ENCODE results near the gene ANXA6. TPM values are rescaled to one million over a fixed set of nuclear protein-coding genes. Genes with fewer than 3 reads are reported as not detected.

The ANXA6 gene
- total RNA-seq, 1 experiment from 2014 or later: 95.9 TPM

DNA sequence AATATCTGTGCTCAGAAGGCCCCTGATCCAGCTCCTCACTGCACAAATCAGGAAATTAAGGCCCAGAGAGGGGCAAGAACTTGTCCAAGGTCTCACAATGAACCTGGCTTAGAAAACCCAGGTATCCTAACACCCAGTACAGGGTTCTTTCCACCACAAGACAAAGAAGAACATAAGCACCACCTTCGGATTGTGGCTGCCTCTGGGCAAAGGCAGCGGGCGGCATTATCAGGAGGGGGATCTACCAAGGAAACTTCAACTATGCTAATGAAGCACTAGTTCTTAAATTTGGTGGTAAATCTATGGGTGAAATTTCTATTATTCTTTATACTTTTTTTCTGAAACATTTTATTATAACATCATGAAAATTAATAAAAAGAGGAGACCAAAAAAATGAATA lies 17.9 kb downstream of the ANXA6 start:
- no peak overlapping the region for H3K4me3 ChIP-seq (ENCODE audit: low read depth, low read length, poor library complexity, severe bottlenecking)
- TF ChIP-seq, protein P1, sequence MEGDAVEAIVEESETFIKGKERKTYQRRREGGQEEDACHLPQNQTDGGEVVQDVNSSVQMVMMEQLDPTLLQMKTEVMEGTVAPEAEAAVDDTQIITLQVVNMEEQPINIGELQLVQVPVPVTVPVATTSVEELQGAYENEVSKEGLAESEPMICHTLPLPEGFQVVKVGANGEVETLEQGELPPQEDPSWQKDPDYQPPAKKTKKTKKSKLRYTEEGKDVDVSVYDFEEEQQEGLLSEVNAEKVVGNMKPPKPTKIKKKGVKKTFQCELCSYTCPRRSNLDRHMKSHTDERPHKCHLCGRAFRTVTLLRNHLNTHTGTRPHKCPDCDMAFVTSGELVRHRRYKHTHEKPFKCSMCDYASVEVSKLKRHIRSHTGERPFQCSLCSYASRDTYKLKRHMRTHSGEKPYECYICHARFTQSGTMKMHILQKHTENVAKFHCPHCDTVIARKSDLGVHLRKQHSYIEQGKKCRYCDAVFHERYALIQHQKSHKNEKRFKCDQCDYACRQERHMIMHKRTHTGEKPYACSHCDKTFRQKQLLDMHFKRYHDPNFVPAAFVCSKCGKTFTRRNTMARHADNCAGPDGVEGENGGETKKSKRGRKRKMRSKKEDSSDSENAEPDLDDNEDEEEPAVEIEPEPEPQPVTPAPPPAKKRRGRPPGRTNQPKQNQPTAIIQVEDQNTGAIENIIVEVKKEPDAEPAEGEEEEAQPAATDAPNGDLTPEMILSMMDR (conservative IDR thresholded peaks at IDR 0.05; ENCODE audit: low read depth, low read length): no peak
- no peak for TF ChIP-seq EZH2 (IDR thresholded peaks at IDR 0.05; ENCODE audit: borderline replicate concordance, low read depth, low read length, poor library complexity, severe bottlenecking)
- no peaks in the 10 kb centered on the region for H3K9me3 ChIP-seq (ENCODE audit: low read depth, low read length, poor library complexity, severe bottlenecking)
- H3K4me1 ChIP-seq (ENCODE audit: insufficient read depth, low read length, poor library complexity, severe bottlenecking): no peaks in the 10 kb centered on the region
- intact Hi-C loops (cut with micrococcal nuclease; ENCODE audit: unreplicated experiment): no loop called here
- CTCF ChIA-PET: no interaction called here
- peaks cover 50% of the 10 kb centered on the region for H3K36me3 ChIP-seq (ENCODE audit: insufficient read depth, low read length, poor library complexity, severe bottlenecking)
- no TSS peak for BruUV-seq (replicated peaks)
- POLR2A ChIA-PET (ENCODE audit: low non-redundant PET): no interaction called here
- DNase-seq (ENCODE audit: low spot score): no peak
- H3K27ac ChIP-seq (ENCODE audit: low read depth, low read length, poor library complexity, severe bottlenecking): no peak overlapping the region
- no peaks in the 10 kb centered on the region for H3K27me3 ChIP-seq (replicated peaks; ENCODE audit: insufficient read depth, low read depth, low read length, poor library complexity)

DNA sequence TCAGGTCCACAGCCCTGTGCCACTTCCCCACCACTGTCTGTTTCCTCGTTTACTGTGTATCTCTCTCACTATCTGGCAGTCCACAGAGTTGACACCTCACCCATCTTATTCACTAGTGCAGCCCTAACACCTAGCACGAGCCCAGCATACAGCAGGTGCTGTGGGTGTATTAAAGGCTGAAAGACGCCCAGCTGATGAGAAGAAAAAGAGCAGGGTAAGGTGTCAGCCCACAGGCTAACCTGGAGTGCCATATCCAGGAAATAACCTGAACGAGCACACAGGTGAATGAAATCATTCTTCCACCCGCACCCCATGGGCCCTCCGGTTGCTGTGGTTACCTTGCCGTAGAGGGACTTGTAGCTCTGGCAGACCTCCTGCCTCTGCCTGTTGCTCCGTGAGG lies 18.6 kb downstream of the ANXA6 start:
- BruUV-seq (replicated peaks): no TSS peak
- CTCF ChIA-PET: no interaction called here
- intact Hi-C loops (cut with micrococcal nuclease; ENCODE audit: unreplicated experiment): no loop called here
- no peak overlapping the region for H3K27ac ChIP-seq (ENCODE audit: low read depth, low read length, poor library complexity, severe bottlenecking)
- H3K4me1 ChIP-seq (ENCODE audit: insufficient read depth, low read length, poor library complexity, severe bottlenecking): no peaks in the 10 kb centered on the region
- H3K4me3 ChIP-seq (ENCODE audit: low read depth, low read length, poor library complexity, severe bottlenecking): no peak overlapping the region
- TF ChIP-seq, protein P1 (conservative IDR thresholded peaks at IDR 0.05; ENCODE audit: low read depth, low read length): no peak
- TF ChIP-seq EZH2 (IDR thresholded peaks at IDR 0.05; ENCODE audit: borderline replicate concordance, low read depth, low read length, poor library complexity, severe bottlenecking): no peak
- no peak for DNase-seq (ENCODE audit: low spot score)
- peaks cover 56% of the 10 kb centered on the region for H3K36me3 ChIP-seq (ENCODE audit: insufficient read depth, low read length, poor library complexity, severe bottlenecking)
- H3K27me3 ChIP-seq (replicated peaks; ENCODE audit: insufficient read depth, low read depth, low read length, poor library complexity): no peaks in the 10 kb centered on the region
- H3K9me3 ChIP-seq (ENCODE audit: low read depth, low read length, poor library complexity, severe bottlenecking): no peaks in the 10 kb centered on the region
- POLR2A ChIA-PET (ENCODE audit: low non-redundant PET): no interaction called here

DNA sequence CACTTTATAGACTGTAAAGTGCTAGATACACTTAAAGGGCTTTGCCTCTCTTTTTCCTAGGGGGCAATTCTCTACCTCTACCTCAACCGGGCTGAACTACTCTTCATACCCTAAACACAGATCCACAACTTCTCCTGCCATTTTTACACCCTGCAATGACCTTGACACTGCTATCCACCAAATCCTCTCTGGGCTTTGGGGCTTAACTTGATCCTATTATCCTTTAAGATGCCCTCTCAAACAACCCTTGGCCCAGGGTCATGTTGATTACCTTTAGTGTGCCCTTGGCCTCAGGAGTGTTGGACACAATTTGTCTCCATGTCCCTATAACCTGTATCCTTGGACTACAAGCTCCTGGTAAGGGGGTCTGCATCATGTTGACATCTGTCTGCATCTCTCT lies 19.5 kb downstream of the ANXA6 start:
- Histone ChIP-seq H3K27ac (ENCODE audit: low read depth, low read length, poor library complexity, severe bottlenecking) (no peak overlapping the region), H3K4me3 (ENCODE audit: low read depth, low read length, poor library complexity, severe bottlenecking) (no peak overlapping the region), H3K9me3 (ENCODE audit: low read depth, low read length, poor library complexity, severe bottlenecking) (no peaks in the 10 kb centered on the region), H3K4me1 (ENCODE audit: insufficient read depth, low read length, poor library complexity, severe bottlenecking) (no peaks in the 10 kb centered on the region), H3K36me3 (ENCODE audit: insufficient read depth, low read length, poor library complexity, severe bottlenecking) (peaks cover 64% of the 10 kb centered on the region), H3K27me3 (replicated peaks; ENCODE audit: insufficient read depth, low read depth, low read length, poor library complexity) (no peaks in the 10 kb centered on the region)
- ChIA-PET CTCF (no interaction called here), POLR2A (ENCODE audit: low non-redundant PET) (no interaction called here)
- intact Hi-C loops (cut with micrococcal nuclease; ENCODE audit: unreplicated experiment): no loop called here
- BruUV-seq (replicated peaks): no TSS peak
- no peak for TF ChIP-seq EZH2 (IDR thresholded peaks at IDR 0.05; ENCODE audit: borderline replicate concordance, low read depth, low read length, poor library complexity, severe bottlenecking)
- TF ChIP-seq, protein P1 (conservative IDR thresholded peaks at IDR 0.05; ENCODE audit: low read depth, low read length): no peak
- DNase-seq (ENCODE audit: low spot score): no peak

All from A673 (cell line).